ENCODE measurements around the gene FOXP1. TPM values are rescaled to one million over a fixed set of nuclear protein-coding genes. Genes with fewer than 3 reads are reported as not detected.

Gene FOXP1
- total and polyA plus RNA-seq, 4 donors = 15.2 to 263 (median 110) TPM

- ATAC-seq (ENCODE audit: low FRiP score) (no peak), DNase-seq (no peak)
- no peak overlapping the region for H3K4me3 ChIP-seq (ENCODE audit: low read length in 2 of 2)
- H3K4me1 ChIP-seq (ENCODE audit: control insufficient read depth in 1 of 2, insufficient read depth in 2 of 2, low read length in 2 of 2) = peaks cover 0 to 2% of the 10 kb centered on the region in 2 donors
- peaks cover 2 to 3% of the 10 kb centered on the region in 2 donors for H3K36me3 ChIP-seq (ENCODE audit: control insufficient read depth in 1 of 2, insufficient read depth in 2 of 2, low read length in 1 of 2)
- intact Hi-C loops (cut with DNase I) = no loop called here
- H3K27me3 ChIP-seq (ENCODE audit: control insufficient read depth in 1 of 2, insufficient read depth in 2 of 2, low read length in 1 of 2) = no peaks in the 10 kb centered on the region
- WGBS, 2 donors = 66 to 82% methylated on average over 6 of the region's 6 CpGs
- no peak overlapping the region for H3K27ac ChIP-seq (ENCODE audit: low read depth in 1 of 2, low read length in 2 of 2)
- H3K9me3 ChIP-seq (ENCODE audit: control insufficient read depth, low read length) = no peaks in the 10 kb centered on the region
These were observed 19.2 kb downstream of the FOXP1 start for GRCh38 chr3:71564361-71564760.

DNA sequence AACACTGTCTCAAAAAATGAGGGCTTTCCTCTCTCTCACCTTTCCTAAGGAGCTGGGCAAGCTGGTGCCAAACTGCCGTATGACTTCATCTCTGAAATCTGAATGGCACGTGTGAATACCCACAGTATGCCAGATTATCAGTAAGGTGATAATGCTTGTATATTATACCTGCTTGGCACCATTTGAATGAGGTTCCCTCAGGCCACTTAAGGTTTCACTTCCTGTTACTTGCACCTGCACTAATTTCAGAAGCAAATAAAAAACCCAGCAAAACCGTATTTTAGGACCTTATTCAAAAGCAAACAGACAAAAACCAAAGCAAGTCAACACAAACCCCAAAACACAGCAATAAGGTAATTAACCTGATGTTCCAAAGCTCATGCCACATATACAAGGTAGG lies 19.7 kb downstream of the FOXP1 start:
- no peaks in the 10 kb centered on the region for H3K9me3 ChIP-seq (ENCODE audit: control insufficient read depth, low read length)
- intact Hi-C loops (cut with DNase I) = no loop called here
- WGBS, 2 donors = 74 to 80% methylated on average over 3 of the region's 3 CpGs

GRCh38 chr3:71562938-71563337 lies 20.6 kb downstream of the FOXP1 start:
- Histone ChIP-seq H3K4me1 (ENCODE audit: control insufficient read depth in 1 of 2, insufficient read depth in 2 of 2, low read length in 2 of 2) (peaks cover 0 to 2% of the 10 kb centered on the region in 2 donors), H3K27me3 (ENCODE audit: control insufficient read depth in 1 of 2, insufficient read depth in 2 of 2, low read length in 1 of 2) (no peaks in the 10 kb centered on the region), H3K4me3 (ENCODE audit: low read length in 2 of 2) (no peak overlapping the region), H3K36me3 (ENCODE audit: control insufficient read depth in 1 of 2, insufficient read depth in 2 of 2, low read length in 1 of 2) (peaks cover 2 to 3% of the 10 kb centered on the region in 2 donors), H3K9me3 (ENCODE audit: control insufficient read depth, low read length) (no peaks in the 10 kb centered on the region), H3K27ac (ENCODE audit: low read depth in 1 of 2, low read length in 2 of 2) (no peak overlapping the region)
- intact Hi-C loops (cut with DNase I) = no loop called here
- ATAC-seq (ENCODE audit: low FRiP score) (no peak), DNase-seq (no peak)

More for the DNA sequence above, 19.7 kb downstream of the FOXP1 start:
- H3K27me3 ChIP-seq (ENCODE audit: control insufficient read depth in 1 of 2, insufficient read depth in 2 of 2, low read length in 1 of 2) = no peaks in the 10 kb centered on the region
- no peak overlapping the region for H3K4me3 ChIP-seq (ENCODE audit: low read length in 2 of 2)
- no peak overlapping the region for H3K27ac ChIP-seq (ENCODE audit: low read depth in 1 of 2, low read length in 2 of 2)
- H3K4me1 ChIP-seq (ENCODE audit: control insufficient read depth in 1 of 2, insufficient read depth in 2 of 2, low read length in 2 of 2) = peaks cover 0 to 2% of the 10 kb centered on the region in 2 donors
- DNase-seq = no peak
- peaks cover 2 to 3% of the 10 kb centered on the region in 2 donors for H3K36me3 ChIP-seq (ENCODE audit: control insufficient read depth in 1 of 2, insufficient read depth in 2 of 2, low read length in 1 of 2)
- ATAC-seq (ENCODE audit: low FRiP score) = no peak

DNA sequence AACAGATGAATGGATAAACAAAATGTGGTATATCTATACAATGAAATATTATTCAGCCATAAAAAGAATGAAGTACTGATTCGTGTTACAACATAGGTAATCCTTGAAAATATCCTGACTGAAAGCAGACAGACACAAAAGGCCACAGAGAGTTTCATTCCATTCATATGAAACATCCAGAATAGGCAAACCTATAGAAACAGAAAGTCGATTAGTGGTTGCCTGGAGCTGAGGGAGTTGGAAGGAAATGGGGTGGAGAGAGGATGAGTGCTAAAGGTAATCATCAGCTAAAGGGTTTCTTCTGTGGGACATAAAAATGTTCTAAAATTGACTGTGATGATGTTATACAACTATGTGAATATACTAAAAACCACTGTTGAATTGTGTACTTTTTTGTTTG lies 22.9 kb downstream of the FOXP1 start:
- Histone ChIP-seq H3K27ac (ENCODE audit: low read depth in 1 of 2, low read length in 2 of 2) (no peak overlapping the region), H3K4me3 (ENCODE audit: low read length in 2 of 2) (no peak overlapping the region), H3K9me3 (ENCODE audit: control insufficient read depth, low read length) (no peaks in the 10 kb centered on the region), H3K36me3 (ENCODE audit: control insufficient read depth in 1 of 2, insufficient read depth in 2 of 2, low read length in 1 of 2) (peaks cover 2% of the 10 kb centered on the region in 2 donors), H3K27me3 (ENCODE audit: control insufficient read depth in 1 of 2, insufficient read depth in 2 of 2, low read length in 1 of 2) (no peaks in the 10 kb centered on the region), H3K4me1 (ENCODE audit: control insufficient read depth in 1 of 2, insufficient read depth in 2 of 2, low read length in 2 of 2) (peaks cover 0 to 2% of the 10 kb centered on the region in 2 donors)
- 95 to 98% methylated on average over 2 of the region's 2 CpGs for WGBS, 2 donors
- intact Hi-C loops (cut with DNase I) = no loop called here
- DNase-seq = no peak
- ATAC-seq (ENCODE audit: low FRiP score) = no peak

DNA sequence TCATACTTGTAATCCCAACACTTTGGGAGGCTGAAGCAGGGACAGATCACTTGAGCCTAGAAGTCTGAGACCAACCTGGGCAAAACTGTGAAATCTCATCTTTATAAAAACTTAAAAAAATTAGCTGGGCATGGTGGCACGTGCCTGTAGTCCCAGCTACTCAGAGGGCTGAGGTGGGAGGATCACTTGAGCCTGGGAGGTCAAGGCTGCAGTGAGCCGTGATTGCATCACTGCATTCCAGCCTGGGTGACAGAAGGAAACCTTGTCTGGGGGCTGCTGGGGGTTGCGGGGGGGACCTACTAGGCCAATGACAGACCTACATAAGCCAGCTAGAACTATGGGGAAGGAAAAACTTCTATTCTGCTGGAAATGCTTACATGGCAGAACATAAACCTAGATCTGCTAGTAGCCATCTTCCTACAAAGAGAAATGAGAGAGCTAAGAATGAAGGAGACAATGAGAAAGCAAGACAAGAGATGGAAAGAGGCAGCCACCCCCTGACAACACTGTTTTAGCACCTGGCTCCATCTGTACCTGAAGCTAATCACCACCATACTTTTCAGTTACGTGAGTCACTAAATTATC lies 23.9 kb downstream of the FOXP1 start:
- intact Hi-C loops (cut with DNase I) = no loop called here
- H3K4me1 ChIP-seq (ENCODE audit: control insufficient read depth in 1 of 2, insufficient read depth in 2 of 2, low read length in 2 of 2) = peaks cover 0 to 2% of the 10 kb centered on the region in 2 donors
- H3K27me3 ChIP-seq (ENCODE audit: control insufficient read depth in 1 of 2, insufficient read depth in 2 of 2, low read length in 1 of 2) = no peaks in the 10 kb centered on the region
- ATAC-seq (ENCODE audit: low FRiP score) = no peak
- H3K4me3 ChIP-seq (ENCODE audit: low read length in 2 of 2) = no peak overlapping the region
- DNase-seq = no peak
- no peaks in the 10 kb centered on the region for H3K9me3 ChIP-seq (ENCODE audit: control insufficient read depth, low read length)
- H3K36me3 ChIP-seq (ENCODE audit: control insufficient read depth in 1 of 2, insufficient read depth in 2 of 2, low read length in 1 of 2) = peaks cover 0 to 2% of the 10 kb centered on the region in 2 donors
- no peak overlapping the region for H3K27ac ChIP-seq (ENCODE audit: low read depth in 1 of 2, low read length in 2 of 2)
- 86 to 87% methylated on average over 4 of the region's 4 CpGs for WGBS, 2 donors

GRCh38 chr3:71559021-71559420 lies 24.5 kb downstream of the FOXP1 start:
- ATAC-seq (ENCODE audit: low FRiP score) (no peak), DNase-seq (no peak)
- Histone ChIP-seq H3K36me3 (ENCODE audit: control insufficient read depth in 1 of 2, insufficient read depth in 2 of 2, low read length in 1 of 2) (peaks cover 0 to 2% of the 10 kb centered on the region in 2 donors), H3K4me1 (ENCODE audit: control insufficient read depth in 1 of 2, insufficient read depth in 2 of 2, low read length in 2 of 2) (peaks cover 1 to 2% of the 10 kb centered on the region in 2 donors), H3K4me3 (ENCODE audit: low read length in 2 of 2) (no peak overlapping the region), H3K27ac (ENCODE audit: low read depth in 1 of 2, low read length in 2 of 2) (no peak overlapping the region), H3K27me3 (ENCODE audit: control insufficient read depth in 1 of 2, insufficient read depth in 2 of 2, low read length in 1 of 2) (no peaks in the 10 kb centered on the region), H3K9me3 (ENCODE audit: control insufficient read depth, low read length) (no peaks in the 10 kb centered on the region)
- 87 to 92% methylated on average over 3 of the region's 3 CpGs for whole genome bisulfite sequencing, 2 donors
- intact Hi-C loops (cut with DNase I) = no loop called here

DNA sequence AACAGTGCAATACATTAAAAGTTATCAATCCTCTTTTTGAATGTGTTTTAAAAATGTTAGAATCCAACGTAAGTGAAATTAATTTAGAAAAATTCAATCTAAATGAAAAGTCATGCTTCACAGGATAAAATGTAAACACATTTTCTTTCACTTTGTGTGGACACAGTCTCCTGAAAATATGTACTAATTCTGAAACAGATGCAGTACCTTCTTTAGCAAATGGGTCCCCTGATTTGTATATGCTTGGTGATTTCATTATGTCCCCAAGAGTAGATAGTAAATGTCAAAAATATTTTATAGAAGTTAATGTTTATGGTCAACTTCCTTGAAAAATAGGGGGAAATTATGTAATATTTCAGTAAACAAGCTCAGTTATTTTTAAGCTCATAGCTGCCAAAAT lies 28.9 kb downstream of the FOXP1 start:
- intact Hi-C loops (cut with DNase I) = no loop called here
- no peak for ATAC-seq (ENCODE audit: low FRiP score)
- 91 to 95% methylated on average over 1 of the region's 1 CpG for WGBS, 2 donors

DNA sequence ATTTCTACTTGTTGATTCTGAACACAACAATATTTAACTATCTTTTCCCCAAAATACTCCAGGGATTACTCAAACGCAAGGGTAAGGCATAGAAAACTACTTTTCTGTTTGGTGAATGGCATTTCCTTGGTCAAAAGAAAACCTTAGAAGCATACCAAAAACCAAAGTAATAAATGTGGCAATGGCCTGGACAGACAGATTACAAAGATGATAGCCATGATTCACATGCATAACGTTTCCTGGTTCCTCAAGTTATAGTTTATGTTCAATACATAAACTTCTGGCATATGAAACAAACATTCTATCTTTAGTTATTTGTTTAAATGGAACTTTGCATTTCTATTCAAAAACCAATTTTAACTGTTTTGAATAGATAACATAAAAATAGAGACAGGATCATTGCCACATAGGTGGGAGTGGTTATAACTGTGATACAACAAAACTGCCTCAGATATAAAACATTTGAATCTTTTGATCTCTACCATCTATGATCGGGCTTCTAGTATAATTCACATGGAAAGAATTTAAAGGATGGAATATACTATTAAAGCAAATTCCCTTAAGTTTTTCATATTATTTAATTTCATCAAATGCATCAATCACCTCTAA lies 32.1 kb downstream of the FOXP1 start:
- DNase-seq (no peak), ATAC-seq (ENCODE audit: low FRiP score) (no peak)
- Histone ChIP-seq H3K27ac (ENCODE audit: low read depth in 1 of 2, low read length in 2 of 2) (no peak overlapping the region), H3K4me1 (ENCODE audit: control insufficient read depth in 1 of 2, insufficient read depth in 2 of 2, low read length in 2 of 2) (peaks cover 0 to 3% of the 10 kb centered on the region in 2 donors), H3K36me3 (ENCODE audit: control insufficient read depth in 1 of 2, insufficient read depth in 2 of 2, low read length in 1 of 2) (no peaks in the 10 kb centered on the region), H3K4me3 (ENCODE audit: low read length in 2 of 2) (no peak overlapping the region), H3K27me3 (ENCODE audit: control insufficient read depth in 1 of 2, insufficient read depth in 2 of 2, low read length in 1 of 2) (no peaks in the 10 kb centered on the region), H3K9me3 (ENCODE audit: control insufficient read depth, low read length) (no peaks in the 10 kb centered on the region)
- 49 to 53% methylated on average over 3 of the region's 3 CpGs for WGBS, 2 donors
- intact Hi-C loops (cut with DNase I) = no loop called here

More for the DNA sequence above, 28.9 kb downstream of the FOXP1 start:
- DNase-seq = no peak
- Histone ChIP-seq H3K27me3 (ENCODE audit: control insufficient read depth in 1 of 2, insufficient read depth in 2 of 2, low read length in 1 of 2) (no peaks in the 10 kb centered on the region), H3K4me1 (ENCODE audit: control insufficient read depth in 1 of 2, insufficient read depth in 2 of 2, low read length in 2 of 2) (peaks cover 0 to 3% of the 10 kb centered on the region in 2 donors), H3K27ac (ENCODE audit: low read depth in 1 of 2, low read length in 2 of 2) (no peak overlapping the region), H3K9me3 (ENCODE audit: control insufficient read depth, low read length) (no peaks in the 10 kb centered on the region), H3K4me3 (ENCODE audit: low read length in 2 of 2) (no peak overlapping the region), H3K36me3 (ENCODE audit: control insufficient read depth in 1 of 2, insufficient read depth in 2 of 2, low read length in 1 of 2) (no peaks in the 10 kb centered on the region)

GRCh38 chr3:71549951-71550350 lies 33.6 kb downstream of the FOXP1 start:
- DNase-seq (no peak), ATAC-seq (ENCODE audit: low FRiP score) (no peak)
- Histone ChIP-seq H3K36me3 (ENCODE audit: control insufficient read depth in 1 of 2, insufficient read depth in 2 of 2, low read length in 1 of 2) (no peaks in the 10 kb centered on the region), H3K9me3 (ENCODE audit: control insufficient read depth, low read length) (no peaks in the 10 kb centered on the region), H3K27me3 (ENCODE audit: control insufficient read depth in 1 of 2, insufficient read depth in 2 of 2, low read length in 1 of 2) (no peaks in the 10 kb centered on the region), H3K4me1 (ENCODE audit: control insufficient read depth in 1 of 2, insufficient read depth in 2 of 2, low read length in 2 of 2) (peaks cover 0 to 3% of the 10 kb centered on the region in 2 donors), H3K4me3 (ENCODE audit: low read length in 2 of 2) (no peak overlapping the region), H3K27ac (ENCODE audit: low read depth in 1 of 2, low read length in 2 of 2) (no peak overlapping the region)
- intact Hi-C loops (cut with DNase I) = no loop called here
- WGBS, 2 donors = 89 to 91% methylated on average over 7 of the region's 7 CpGs
